ENCODE measurements around the gene ZNF524. TPM values are rescaled to one million over a fixed set of nuclear protein-coding genes. Genes with fewer than 3 reads are reported as not detected.

ZNF524 gene
- total RNA-seq, 2 donors from 2014 or later: 5.0 to 5.8 TPM

DNA sequence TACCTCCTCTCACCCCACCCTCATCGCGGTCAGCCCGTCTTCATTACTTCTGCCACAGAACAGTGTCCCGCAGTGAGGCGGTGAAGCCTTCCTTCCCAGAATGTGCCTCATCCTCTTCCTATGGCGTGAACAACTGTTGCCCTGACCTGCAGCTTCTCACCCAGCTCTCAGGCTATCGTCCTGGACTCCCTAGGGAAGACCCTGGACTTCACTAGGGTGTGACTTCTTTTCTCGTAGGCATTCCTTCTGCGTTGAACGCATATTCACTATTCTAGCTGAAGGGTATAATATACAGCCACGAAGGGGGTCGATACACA lies 6.3 kb downstream of the ZNF524 start:
- H3K27ac ChIP-seq (ENCODE audit: low read depth, low read length): no peak overlapping the region
- H3K27me3 Mint-ChIP-seq (ENCODE audit: insufficient read depth): no peaks in the 10 kb centered on the region
- H3K9me3 ChIP-seq (ENCODE audit: control insufficient read depth, low read length): no peaks in the 10 kb centered on the region
- H3K4me3 ChIP-seq (ENCODE audit: low read length): peak overlapping the region; percentile 92
- no peaks in the 10 kb centered on the region for H3K9me3 Mint-ChIP-seq
- H3K36me3 ChIP-seq (ENCODE audit: control insufficient read depth, insufficient read depth, low read length): peaks cover 21% of the 10 kb centered on the region
- H3K36me3 Mint-ChIP-seq (ENCODE audit: low read depth): peaks cover 38% of the 10 kb centered on the region
- peak overlapping the region; percentile 95 for H3K27ac Mint-ChIP-seq
- H3K4me1 Mint-ChIP-seq: peaks cover 14% of the 10 kb centered on the region
- TF ChIP-seq, protein P1, sequence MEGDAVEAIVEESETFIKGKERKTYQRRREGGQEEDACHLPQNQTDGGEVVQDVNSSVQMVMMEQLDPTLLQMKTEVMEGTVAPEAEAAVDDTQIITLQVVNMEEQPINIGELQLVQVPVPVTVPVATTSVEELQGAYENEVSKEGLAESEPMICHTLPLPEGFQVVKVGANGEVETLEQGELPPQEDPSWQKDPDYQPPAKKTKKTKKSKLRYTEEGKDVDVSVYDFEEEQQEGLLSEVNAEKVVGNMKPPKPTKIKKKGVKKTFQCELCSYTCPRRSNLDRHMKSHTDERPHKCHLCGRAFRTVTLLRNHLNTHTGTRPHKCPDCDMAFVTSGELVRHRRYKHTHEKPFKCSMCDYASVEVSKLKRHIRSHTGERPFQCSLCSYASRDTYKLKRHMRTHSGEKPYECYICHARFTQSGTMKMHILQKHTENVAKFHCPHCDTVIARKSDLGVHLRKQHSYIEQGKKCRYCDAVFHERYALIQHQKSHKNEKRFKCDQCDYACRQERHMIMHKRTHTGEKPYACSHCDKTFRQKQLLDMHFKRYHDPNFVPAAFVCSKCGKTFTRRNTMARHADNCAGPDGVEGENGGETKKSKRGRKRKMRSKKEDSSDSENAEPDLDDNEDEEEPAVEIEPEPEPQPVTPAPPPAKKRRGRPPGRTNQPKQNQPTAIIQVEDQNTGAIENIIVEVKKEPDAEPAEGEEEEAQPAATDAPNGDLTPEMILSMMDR (conservative IDR thresholded peaks at IDR 0.05): no peak
- peaks cover 4% of the 10 kb centered on the region for H3K4me1 ChIP-seq (ENCODE audit: control insufficient read depth, insufficient read depth, low read length)
- H3K27me3 ChIP-seq (ENCODE audit: control insufficient read depth, insufficient read depth, low read length, poor library complexity, severe bottlenecking): no peaks in the 10 kb centered on the region
- H3K9ac ChIP-seq (ENCODE audit: extremely low read depth, low read length, poor library complexity, severe bottlenecking): peak overlapping the region; percentile 31
- H3K4me3 Mint-ChIP-seq: peak overlapping the region; percentile 91
- WGBS, 2 experiments (ENCODE audit: insufficient coverage in 1 of 2, insufficient read length in 1 of 2): 34 to 53% methylated on average over 7 to 12 of the region's 12 CpGs
- DNase-seq: no peak

DNA sequence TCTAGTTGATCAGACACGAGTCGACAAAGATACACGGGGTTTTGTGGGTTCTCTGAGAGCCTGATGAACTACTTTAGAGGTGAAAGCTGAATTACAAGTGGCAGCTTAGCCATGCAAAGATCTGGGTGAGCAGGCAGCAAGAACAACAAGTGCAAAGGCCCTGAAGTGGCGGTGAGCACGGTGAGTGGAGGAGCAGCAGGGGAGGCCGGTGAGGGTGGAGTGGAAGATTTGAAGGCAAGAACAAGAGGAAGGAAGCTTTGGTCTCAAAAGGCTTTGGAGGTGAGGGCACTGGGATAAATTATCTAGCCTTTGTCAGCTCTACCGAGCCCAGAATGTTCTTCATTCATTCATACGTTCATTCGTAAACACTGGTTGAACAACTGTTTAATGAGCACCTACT lies 6.7 kb downstream of the ZNF524 start:
- peak overlapping the region; percentile 92 for H3K4me3 ChIP-seq (ENCODE audit: low read length)
- TF ChIP-seq, protein P1 (conservative IDR thresholded peaks at IDR 0.05): no peak
- Mint-ChIP-seq H3K4me3 (peak overlapping the region; percentile 91), H3K27ac (peak overlapping the region; percentile 95), H3K36me3 (ENCODE audit: low read depth) (peaks cover 38% of the 10 kb centered on the region), H3K9me3 (no peaks in the 10 kb centered on the region), H3K27me3 (ENCODE audit: insufficient read depth) (no peaks in the 10 kb centered on the region), H3K4me1 (peaks cover 14% of the 10 kb centered on the region)
- no peaks in the 10 kb centered on the region for H3K27me3 ChIP-seq (ENCODE audit: control insufficient read depth, insufficient read depth, low read length, poor library complexity, severe bottlenecking)
- no peak overlapping the region for H3K27ac ChIP-seq (ENCODE audit: low read depth, low read length)
- peak overlapping the region; percentile 31 for H3K9ac ChIP-seq (ENCODE audit: extremely low read depth, low read length, poor library complexity, severe bottlenecking)
- no peaks in the 10 kb centered on the region for H3K9me3 ChIP-seq (ENCODE audit: control insufficient read depth, low read length)
- DNase-seq: no peak
- WGBS, 2 experiments (ENCODE audit: insufficient coverage in 1 of 2, insufficient read length in 1 of 2): 92 to 93% methylated on average over 7 to 9 of the region's 9 CpGs
- H3K4me1 ChIP-seq (ENCODE audit: control insufficient read depth, insufficient read depth, low read length): peaks cover 4% of the 10 kb centered on the region
- H3K36me3 ChIP-seq (ENCODE audit: control insufficient read depth, insufficient read depth, low read length): peaks cover 21% of the 10 kb centered on the region

DNA sequence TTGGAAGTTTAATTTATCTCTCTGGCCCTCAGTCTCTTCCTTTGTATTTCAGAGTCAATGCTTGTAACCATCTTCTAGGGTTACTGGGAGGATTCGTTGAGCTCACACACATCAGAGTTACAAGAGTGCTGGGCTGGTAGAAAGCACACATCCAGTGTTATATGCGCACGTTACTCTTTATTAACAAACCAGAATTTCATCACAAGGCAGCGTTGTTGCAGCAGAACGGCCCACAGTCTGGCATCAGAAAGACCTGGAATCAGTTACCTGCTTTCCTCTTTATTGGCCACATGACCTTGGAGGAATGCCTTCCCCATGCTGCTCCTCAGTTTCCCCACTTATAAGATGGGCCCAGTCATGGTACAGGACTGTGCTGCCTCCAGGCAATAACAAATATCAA lies 9.2 kb downstream of the ZNF524 start:
- Mint-ChIP-seq H3K4me1 (peaks cover 12% of the 10 kb centered on the region), H3K9me3 (no peaks in the 10 kb centered on the region), H3K36me3 (ENCODE audit: low read depth) (peaks cover 43% of the 10 kb centered on the region), H3K4me3 (no peak overlapping the region), H3K27ac (no peak overlapping the region), H3K27me3 (ENCODE audit: insufficient read depth) (no peaks in the 10 kb centered on the region)
- Histone ChIP-seq H3K4me3 (ENCODE audit: low read length) (no peak overlapping the region), H3K27me3 (ENCODE audit: control insufficient read depth, insufficient read depth, low read length, poor library complexity, severe bottlenecking) (no peaks in the 10 kb centered on the region), H3K4me1 (ENCODE audit: control insufficient read depth, insufficient read depth, low read length) (peaks cover 4% of the 10 kb centered on the region), H3K36me3 (ENCODE audit: control insufficient read depth, insufficient read depth, low read length) (peaks cover 21% of the 10 kb centered on the region), H3K27ac (ENCODE audit: low read depth, low read length) (no peak overlapping the region), H3K9me3 (ENCODE audit: control insufficient read depth, low read length) (no peaks in the 10 kb centered on the region), H3K9ac (ENCODE audit: extremely low read depth, low read length, poor library complexity, severe bottlenecking) (no peak overlapping the region)
- TF ChIP-seq, protein P1 (conservative IDR thresholded peaks at IDR 0.05): no peak
- DNase-seq: no peak
- 94 to 100% methylated on average over 5 of the region's 5 CpGs for WGBS, 2 experiments (ENCODE audit: insufficient coverage in 1 of 2, insufficient read length in 1 of 2)

Data from endodermal cell (in vitro differentiated cells).